IPS-15b (cell line): Measurements from ENCODE around the gene PTPRCAP.
"Not testable (repeated sequence)": the region's sequence is repeated elsewhere in the genome, so short reads cannot be mapped to it uniquely, and the experiment has no call there.

ENCODE experiments used
- H3K27me3 ChIP-seq: one replicate; pipeline ENCODE4 v1.6.1; 2013; ENCODE audit warnings: low read length; ENCODE audit not compliant: control insufficient read depth, insufficient read depth
- H3K36me3 ChIP-seq: one replicate; pipeline ENCODE4 v1.6.1; 2013; ENCODE audit warnings: low read length; ENCODE audit not compliant: control insufficient read depth, insufficient read depth
- H3K4me1 ChIP-seq: one replicate; pipeline ENCODE4 v1.6.1; 2013; ENCODE audit warnings: mild to moderate bottlenecking, low read length; ENCODE audit not compliant: control insufficient read depth, insufficient read depth
- H3K4me3 ChIP-seq: one replicate; pipeline ENCODE4 v1.5.1; 2013; ENCODE audit warnings: low read depth, low read length
- H3K9ac ChIP-seq: one replicate; pipeline ENCODE4 v1.6.1; 2013; ENCODE audit warnings: low read depth, mild to moderate bottlenecking, low read length
- H3K9me3 ChIP-seq: one replicate; pipeline ENCODE4 v1.6.1; 2013; ENCODE audit warnings: mild to moderate bottlenecking, low read length; ENCODE audit not compliant: control insufficient read depth, insufficient read depth

PTPRCAP gene

DNA sequence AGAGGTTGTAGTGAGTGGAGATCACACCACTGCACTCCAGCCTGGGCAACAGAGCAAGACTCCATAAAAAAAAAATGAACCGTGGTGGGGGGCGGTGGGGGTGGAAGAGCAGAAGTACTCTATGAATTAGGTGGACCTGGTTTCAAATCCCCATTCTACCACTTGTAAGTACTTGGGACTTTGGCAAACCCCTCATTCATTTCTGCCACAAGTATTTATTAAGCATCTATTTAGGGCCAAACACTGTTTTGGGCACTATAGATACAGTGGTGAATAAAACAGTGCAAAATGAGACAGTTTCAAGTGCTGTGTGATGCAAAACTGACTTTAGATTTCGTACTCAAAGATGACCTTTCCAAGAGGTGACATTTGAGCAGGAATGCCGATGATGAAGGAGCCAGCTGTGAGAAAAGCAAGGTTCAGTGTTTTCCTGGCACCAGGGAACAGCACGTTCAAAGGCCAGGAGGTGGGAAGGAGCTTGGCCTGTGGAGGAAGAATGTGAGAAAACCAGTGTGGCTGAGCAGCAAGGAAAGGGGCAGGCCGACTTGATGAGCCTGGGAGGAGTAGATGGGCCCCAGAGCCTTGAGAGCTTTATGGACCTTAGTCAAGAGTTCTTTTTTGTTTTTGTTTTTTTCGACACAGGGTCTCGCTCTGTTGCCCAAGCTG lies 33.0 kb upstream of the PTPRCAP start:
- no peaks in the 10 kb centered on the region for H3K27me3 ChIP-seq

DNA sequence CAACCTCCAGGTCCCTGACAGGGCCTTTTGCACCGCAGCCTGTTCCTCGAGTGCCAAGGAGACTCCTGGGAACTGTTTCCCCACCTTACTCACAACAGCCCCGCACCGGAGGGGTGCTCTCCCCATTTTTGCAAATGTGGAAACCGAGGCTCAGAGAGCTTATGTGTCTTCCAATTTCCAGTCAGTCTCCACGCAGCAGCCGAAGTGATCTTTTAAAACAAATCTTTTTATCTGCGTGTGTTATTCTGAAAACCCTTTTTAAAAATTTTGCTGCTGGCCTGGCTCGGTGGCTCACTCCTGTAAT lies 32.0 kb upstream of the PTPRCAP start:
- no peaks in the 10 kb centered on the region for H3K27me3 ChIP-seq
- peak overlapping the region; percentile 51 for H3K9ac ChIP-seq
- H3K4me1 ChIP-seq, result no peaks in the 10 kb centered on the region
- H3K36me3 ChIP-seq, result no peaks in the 10 kb centered on the region
- H3K4me3 ChIP-seq, result peak overlapping the region; percentile 83
- no peaks in the 10 kb centered on the region for H3K9me3 ChIP-seq

More for the DNA sequence above, 33.0 kb upstream of the PTPRCAP start:
- Histone ChIP-seq H3K4me3 (no peak overlapping the region), H3K36me3 (no peaks in the 10 kb centered on the region), H3K4me1 (no peaks in the 10 kb centered on the region), H3K9ac (no peak overlapping the region), H3K9me3 (no peaks in the 10 kb centered on the region)

DNA sequence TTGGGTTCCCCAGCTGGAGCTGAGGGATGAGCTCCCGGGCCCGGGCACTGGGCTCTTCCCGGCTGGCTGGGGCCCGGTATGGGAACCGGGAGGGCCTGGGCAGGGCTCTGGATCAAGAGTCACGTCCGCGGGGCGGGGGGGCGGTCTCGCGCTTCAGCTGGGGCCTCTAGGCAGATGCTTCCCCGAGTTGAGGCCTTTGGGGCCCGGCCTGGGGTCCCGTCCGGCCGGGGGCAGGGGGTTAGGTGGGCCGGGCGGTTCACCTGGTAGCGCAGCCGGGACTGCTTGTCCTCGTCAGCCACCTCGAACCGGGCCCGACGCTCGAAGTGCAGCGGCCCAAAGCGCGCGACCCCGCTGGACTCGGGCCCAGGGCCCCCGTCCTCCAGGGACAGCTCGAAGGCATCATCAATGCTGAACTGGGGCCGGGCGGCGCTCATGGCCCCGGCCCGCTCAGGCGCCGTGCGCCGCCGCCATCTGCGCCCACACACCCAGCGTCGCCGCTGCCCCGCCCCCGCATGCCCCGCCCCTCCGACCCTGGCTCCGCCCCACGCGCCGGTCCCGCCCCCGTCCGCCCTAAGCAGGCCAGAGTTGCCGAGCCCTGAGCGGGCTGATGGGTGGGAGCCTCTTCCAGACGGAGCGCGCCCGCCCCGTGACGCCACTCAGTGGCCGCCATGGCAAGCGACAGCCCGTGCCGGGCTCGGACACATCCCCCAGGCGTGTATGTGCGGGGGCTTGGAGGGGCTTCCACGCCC lies 31.5 kb upstream of the PTPRCAP start, which contains the start of gene TMEM134:
Gene TMEM134, minus strand, starts transcription at position 493 of the 749 bp plus-strand sequence. Its CDS starts 59 bp downstream, at position 434.
- Histone ChIP-seq H3K4me1 (no peaks in the 10 kb centered on the region), H3K4me3 (peak within 1 kb of the TSS; percentile 83), H3K9me3 (no peaks in the 10 kb centered on the region), H3K36me3 (no peaks in the 10 kb centered on the region), H3K27me3 (no peaks in the 10 kb centered on the region), H3K9ac (peak within 1 kb of the TSS; percentile 51)

DNA sequence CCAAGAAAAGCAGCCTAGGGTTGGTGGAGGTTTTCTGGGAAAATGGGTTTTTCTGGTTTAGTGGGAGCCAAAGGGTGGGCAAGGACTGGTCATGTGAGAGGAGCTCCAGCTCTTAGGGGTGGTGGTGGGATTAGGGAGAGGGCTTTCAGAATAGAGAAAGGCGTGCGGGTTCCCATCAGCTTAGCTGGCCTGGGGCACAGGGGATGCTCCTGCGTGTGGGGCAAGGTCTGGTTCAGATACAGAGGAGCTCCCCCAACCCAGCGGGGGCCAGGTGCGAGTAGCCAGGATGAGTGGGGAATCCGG lies 30.9 kb upstream of the PTPRCAP start:
- Histone ChIP-seq H3K9ac (no peak overlapping the region), H3K4me1 (no peaks in the 10 kb centered on the region)

DNA sequence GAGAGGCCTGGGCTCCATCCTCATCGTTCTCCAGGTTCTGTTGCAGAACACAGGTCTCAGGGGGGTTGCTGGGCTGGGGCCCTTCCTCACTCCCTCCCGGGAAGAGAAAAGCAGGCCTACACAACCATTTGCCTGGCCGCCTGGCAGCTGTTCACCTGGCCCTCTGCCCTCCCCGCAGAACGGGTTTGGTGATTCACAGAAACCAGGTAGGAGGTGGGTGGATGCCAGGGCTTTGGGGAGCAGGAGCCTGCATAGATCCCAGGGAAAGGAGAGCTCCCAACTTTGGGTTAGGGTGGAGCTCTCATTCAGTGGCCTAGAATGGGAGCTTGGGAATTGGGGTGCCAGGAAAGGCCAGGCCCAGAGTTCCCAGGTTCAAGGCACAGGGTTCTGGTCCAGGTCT lies 30.6 kb upstream of the PTPRCAP start:
- no peaks in the 10 kb centered on the region for H3K9me3 ChIP-seq
- no peaks in the 10 kb centered on the region for H3K36me3 ChIP-seq
- H3K9ac ChIP-seq, result no peak overlapping the region
- no peaks in the 10 kb centered on the region for H3K4me1 ChIP-seq
- no peaks in the 10 kb centered on the region for H3K27me3 ChIP-seq
- H3K4me3 ChIP-seq, result peak overlapping the region; percentile 67

More for the DNA sequence above, 30.9 kb upstream of the PTPRCAP start:
- H3K36me3 ChIP-seq, result no peaks in the 10 kb centered on the region
- no peaks in the 10 kb centered on the region for H3K9me3 ChIP-seq
- peak overlapping the region; percentile 67 for H3K4me3 ChIP-seq
- H3K27me3 ChIP-seq, result no peaks in the 10 kb centered on the region

DNA sequence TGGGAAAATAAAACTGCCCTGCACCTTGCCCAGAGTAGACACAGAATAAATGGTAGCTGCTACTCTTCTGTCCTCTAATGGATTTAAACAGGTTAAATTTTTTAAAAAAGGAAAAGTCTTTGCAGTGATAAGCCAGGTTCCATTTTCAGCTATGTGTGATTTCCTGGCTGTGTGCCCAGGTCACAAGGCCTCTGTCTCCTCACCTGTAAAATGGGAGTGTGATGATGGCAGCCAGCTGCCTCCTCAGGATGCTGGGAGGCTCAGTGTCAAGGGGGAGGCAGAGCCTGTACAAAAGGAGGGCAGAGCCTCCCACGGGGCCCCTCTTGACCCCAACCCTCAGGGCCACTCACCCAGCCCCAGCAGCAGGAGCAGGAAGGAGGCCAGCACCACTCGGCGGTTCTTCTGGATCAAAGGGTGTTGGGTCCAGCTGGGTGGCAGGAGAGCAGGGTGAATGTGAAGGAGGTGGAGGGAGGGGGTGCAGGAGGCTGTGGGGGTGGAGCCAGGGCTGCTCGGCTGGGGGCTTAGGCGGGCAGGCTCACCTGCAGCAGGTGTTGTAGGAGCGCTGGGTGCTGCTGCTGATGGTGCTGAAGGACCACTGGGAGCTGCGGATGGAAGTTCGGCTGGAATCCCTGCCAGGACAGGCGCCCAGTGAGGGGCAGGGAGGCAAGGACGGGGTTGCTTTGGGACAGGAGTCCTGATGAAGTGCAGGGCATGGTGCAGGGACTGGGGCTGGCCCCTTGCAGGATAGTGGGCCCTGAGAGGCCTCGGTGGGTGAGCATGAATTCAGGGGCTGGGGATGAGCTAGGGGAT lies 29.7 kb upstream of the PTPRCAP start:
- H3K4me1 ChIP-seq, result no peaks in the 10 kb centered on the region
- no peak overlapping the region for H3K9ac ChIP-seq
- no peaks in the 10 kb centered on the region for H3K9me3 ChIP-seq
- H3K36me3 ChIP-seq, result no peaks in the 10 kb centered on the region
- H3K4me3 ChIP-seq, result no peak overlapping the region
- no peaks in the 10 kb centered on the region for H3K27me3 ChIP-seq

DNA sequence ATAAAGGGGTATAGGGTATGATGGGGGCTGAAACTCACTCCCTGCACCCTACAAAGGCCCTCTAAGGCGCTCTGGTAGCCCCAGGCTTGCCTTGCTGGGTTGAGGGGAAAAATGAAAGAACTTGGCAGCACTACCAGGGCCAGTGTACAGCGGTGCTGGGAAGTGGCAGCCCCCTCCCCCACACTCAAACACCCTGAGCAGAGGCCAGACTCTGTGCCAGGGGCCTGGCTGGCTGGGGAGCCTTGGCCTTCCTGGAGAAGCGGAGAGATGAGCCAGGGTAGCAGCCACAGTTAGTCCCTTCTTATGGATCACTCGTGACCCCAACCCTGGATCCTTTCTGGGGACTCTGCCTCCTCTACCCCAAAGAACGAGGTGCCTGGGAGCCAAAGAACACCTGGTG lies 28.9 kb upstream of the PTPRCAP start:
- Histone ChIP-seq H3K4me3 (no peak overlapping the region), H3K27me3 (no peaks in the 10 kb centered on the region), H3K4me1 (no peaks in the 10 kb centered on the region), H3K9me3 (no peaks in the 10 kb centered on the region), H3K36me3 (no peaks in the 10 kb centered on the region), H3K9ac (no peak overlapping the region)

DNA sequence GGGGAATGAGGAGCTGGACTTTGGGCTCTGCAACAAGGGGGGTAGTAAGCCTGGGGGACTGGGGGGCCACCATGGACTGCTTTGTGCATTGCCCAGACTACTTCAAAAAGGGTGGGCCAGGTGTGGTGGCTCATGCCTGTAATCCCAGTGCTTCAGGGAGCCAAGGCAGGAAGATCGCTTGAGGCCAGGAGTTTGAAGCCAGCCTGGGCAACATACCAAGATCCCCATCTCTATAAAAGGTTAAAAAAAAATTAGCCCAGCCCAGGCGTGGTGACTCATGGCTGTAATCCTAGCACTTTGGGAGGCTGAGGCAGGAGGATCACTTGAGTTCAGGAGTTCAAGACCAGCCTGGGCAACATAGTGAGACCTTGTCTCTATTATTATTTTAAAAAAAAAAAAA lies 28.0 kb upstream of the PTPRCAP start:
- not testable (repeated sequence) for H3K4me1 ChIP-seq, H3K9me3 ChIP-seq
- peak overlapping the region; percentile 85 for H3K4me3 ChIP-seq

DNA sequence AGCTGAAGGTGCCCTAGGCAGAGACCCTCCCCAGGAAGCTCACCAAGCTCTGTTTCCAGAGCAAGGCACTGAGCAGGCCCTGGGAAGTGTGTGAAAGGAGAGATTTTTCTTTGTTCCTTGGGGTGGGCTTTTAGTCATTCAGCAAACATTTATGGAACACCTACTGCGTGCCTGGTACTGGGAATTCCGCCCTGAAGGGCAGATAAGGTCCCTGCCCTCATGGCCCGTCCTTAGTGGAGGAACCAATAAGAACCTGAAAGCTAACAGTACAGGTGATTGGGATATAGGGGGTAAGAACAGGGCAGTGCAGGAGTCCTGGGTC lies 27.7 kb upstream of the PTPRCAP start:
- H3K4me1 ChIP-seq, result no peaks in the 10 kb centered on the region
- H3K9me3 ChIP-seq, result no peaks in the 10 kb centered on the region
- H3K9ac ChIP-seq, result peak overlapping the region; percentile 70
- no peaks in the 10 kb centered on the region for H3K27me3 ChIP-seq
- H3K4me3 ChIP-seq, result peak overlapping the region; percentile 85
- no peaks in the 10 kb centered on the region for H3K36me3 ChIP-seq

More for the DNA sequence above, 28.0 kb upstream of the PTPRCAP start:
- H3K36me3 ChIP-seq, H3K27me3 ChIP-seq, H3K9ac ChIP-seq: not testable (repeated sequence)

DNA sequence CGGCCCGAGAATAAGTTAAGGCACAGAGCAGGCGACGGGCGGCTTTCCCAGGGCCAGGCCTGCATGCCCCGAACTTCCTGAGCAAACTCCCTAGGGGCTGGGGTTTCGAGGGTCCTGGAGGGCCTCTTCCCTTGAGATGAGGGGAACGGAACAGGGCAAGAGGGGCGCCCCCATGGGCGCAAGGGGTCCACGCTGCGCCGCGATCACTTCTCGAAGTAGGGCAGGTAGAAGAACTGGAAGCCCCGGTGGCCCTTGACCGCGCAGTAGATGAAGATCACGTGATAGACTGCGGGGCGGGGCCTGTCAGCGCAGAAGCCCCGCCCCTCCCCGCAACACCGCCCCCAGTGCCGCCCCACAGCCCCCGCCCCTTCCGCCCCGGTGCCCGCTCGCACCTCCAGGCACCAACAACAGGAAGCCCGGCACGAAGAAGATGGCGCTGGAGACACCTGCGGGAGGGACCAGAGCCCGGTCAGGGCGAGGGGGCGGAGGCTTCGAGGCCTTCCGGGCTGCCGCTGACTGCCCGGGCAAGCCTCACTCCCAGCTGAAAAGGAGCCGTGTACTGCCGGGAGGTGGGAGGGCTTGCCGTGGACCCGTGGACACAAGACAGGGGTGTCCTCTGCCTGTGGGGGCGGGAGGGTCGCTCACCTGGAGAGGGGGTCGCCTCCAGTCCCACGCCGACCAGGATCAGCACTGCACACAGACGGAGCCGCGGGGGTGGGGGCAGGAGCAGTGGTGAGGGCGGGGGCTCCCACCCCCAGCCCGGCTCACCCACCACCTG lies 27.1 kb upstream of the PTPRCAP start:
- Histone ChIP-seq H3K4me3 (peak overlapping the region; percentile 85), H3K9me3 (no peaks in the 10 kb centered on the region), H3K27me3 (no peaks in the 10 kb centered on the region), H3K9ac (peak overlapping the region; percentile 70), H3K36me3 (no peaks in the 10 kb centered on the region), H3K4me1 (no peaks in the 10 kb centered on the region)

DNA sequence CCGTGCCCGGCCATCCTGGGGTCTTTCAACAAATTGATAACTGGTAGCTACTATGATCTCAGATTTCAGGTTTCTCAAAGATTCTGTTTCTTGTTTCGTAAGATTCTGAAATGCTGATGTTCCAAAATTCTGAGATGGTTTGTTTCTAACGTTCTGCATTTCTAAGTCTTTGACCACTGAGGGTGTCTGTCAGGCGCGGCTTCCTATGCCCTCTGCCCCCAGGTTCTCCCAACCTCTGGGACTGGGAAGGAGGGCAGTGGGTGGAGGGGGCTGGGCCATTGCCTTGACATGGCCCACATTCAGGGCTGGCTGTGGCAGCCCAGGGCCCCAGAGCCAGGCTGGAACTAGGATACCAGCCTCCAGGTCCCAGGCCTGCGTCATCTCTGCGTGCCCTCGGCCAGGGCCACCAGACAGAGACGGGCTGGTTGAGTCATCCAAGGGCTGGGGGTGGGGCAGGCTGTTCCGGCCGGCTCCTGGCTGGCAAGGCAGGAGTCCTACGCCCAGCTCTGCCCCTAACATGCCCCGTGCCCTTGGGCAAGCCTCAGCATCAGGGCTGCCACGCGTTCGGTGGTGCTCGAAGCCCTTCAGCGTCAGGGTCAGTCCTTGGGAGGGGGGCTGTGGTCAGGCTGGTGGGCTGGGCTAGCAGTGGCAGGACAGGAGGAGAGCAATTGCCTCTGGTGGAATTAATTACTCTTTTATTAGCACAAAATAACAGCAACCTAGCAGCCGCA lies 26.4 kb upstream of the PTPRCAP start:
- Histone ChIP-seq H3K27me3 (no peaks in the 10 kb centered on the region), H3K9me3 (no peaks in the 10 kb centered on the region), H3K36me3 (no peaks in the 10 kb centered on the region), H3K4me3 (peak overlapping the region; percentile 43), H3K4me1 (no peaks in the 10 kb centered on the region), H3K9ac (no peak overlapping the region)
